K562 (cell line): Measurements from ENCODE around the gene MARCHF9. TPM values are rescaled to one million over a fixed set of nuclear protein-coding genes. Genes with fewer than 3 reads are reported as not detected.

Experiments used
- ATAC-seq: fragments of 200-7000 bp; cut with Tn5 transposase; 3 replicates; pipeline ENCODE4 v1.9.1; 2020; ENCODE audit warnings: moderate library complexity
- BruUV-seq: library from RNA; stranded (reverse); fragments of 400-500 nt; replicated peaks from 2 replicates; lab custom pipeline; 2021; lab: Mats Ljungman, UMichigan
- CTCF ChIA-PET: fragments of 300-600 bp; formaldehyde crosslinking; extraction: SDS; loops from one replicate; lab custom pipeline; 2021; ENCODE audit warnings: low intra/inter-chr PET ratio; lab: Yijun Ruan, JAX
- POLR2A ChIA-PET: fragments of 300-600, 350-650 bp; sonication (Branson Sonifier 250); formaldehyde crosslinking; extraction: SDS; loops from one replicate; lab custom pipeline; 2021; ENCODE audit warnings: antibody characterized with exemption, inconsistent platforms; lab: Yijun Ruan, JAX
- DNase-seq, 4 experiments: peaks; one replicate each; pipeline versions ENCODE4 v3.0.0 to v3.0.0-alpha.2; 2011 to 2018; ENCODE audit warnings: low spot score in 3 of 4, mixed read lengths in 3 of 4; ENCODE audit errors: extremely low read depth in 1 of 4
- FAIRE-seq: peaks from 2 replicates; lab custom pipeline; 2011; peaks lifted over from hg19 to GRCh38; lab: Jason Lieb, UNC
- H2AFZ ChIP-seq: 2 replicates; pipeline ENCODE4 v1.6.0; 2011; ENCODE audit warnings: low read depth, low read length, control low read depth, inconsistent platforms
- H3K27ac ChIP-seq: fragments of 200-600 bp; 3 replicates; pipeline ENCODE4 v1.8.0; 2011; ENCODE audit warnings: low read depth, mild to moderate bottlenecking, control low read depth, inconsistent platforms, low read length, moderate library complexity, mixed read lengths; ENCODE audit errors: extremely low read depth
- H3K27me3 ChIP-seq, 2 experiments: fragments of 300-600 bp in 1 of 2; 2 replicates in 1 of 2; 3 replicates in 1 of 2; pipeline versions ENCODE4 v1.6.0 to v1.8.0; 2011; ENCODE audit warnings: inconsistent platforms in 2 of 2, low read length in 2 of 2, mild to moderate bottlenecking in 1 of 2, mixed read lengths in 1 of 2, moderate library complexity in 1 of 2; ENCODE audit not compliant: control insufficient read depth in 2 of 2, insufficient read depth in 2 of 2
- H3K36me3 ChIP-seq: fragments of 300-600 bp; 3 replicates; pipeline ENCODE4 v1.8.0; 2011; ENCODE audit warnings: mild to moderate bottlenecking, low read length, inconsistent platforms; ENCODE audit not compliant: control insufficient read depth, insufficient read depth
- H3K4me1 ChIP-seq, 2 experiments: fragments of 200-600 bp in 1 of 2; replicated peaks in 1 of 2; 2 replicates in 1 of 2; 3 replicates in 1 of 2; pipeline versions ENCODE4 v1.5.1 to v1.8.0; 2011; ENCODE audit warnings: inconsistent platforms in 2 of 2, low read length in 2 of 2, mild to moderate bottlenecking in 1 of 2, mixed read lengths in 1 of 2, moderate library complexity in 1 of 2; ENCODE audit not compliant: control insufficient read depth in 2 of 2, insufficient read depth in 2 of 2
- H3K4me2 ChIP-seq: 2 replicates; pipeline ENCODE4 v1.6.1; 2011; ENCODE audit warnings: low read length, control low read depth, inconsistent platforms, mixed read lengths; ENCODE audit not compliant: insufficient read depth
- H3K4me3 ChIP-seq: fragments of 200-600 bp; sonication (generic), shearing (Covaris generic); 2 replicates; pipeline ENCODE4 v1.5.1; 2016; ENCODE audit warnings: control low read depth, inconsistent platforms
- H3K79me2 ChIP-seq: fragments of 200-600 bp; 3 replicates; pipeline ENCODE4 v1.8.0; 2011; ENCODE audit warnings: low read length, inconsistent platforms; ENCODE audit not compliant: control insufficient read depth, insufficient read depth
- H3K9ac ChIP-seq, 2 experiments: 2 replicates each; pipeline versions ENCODE4 v1.6.0 to v1.6.1; 2011; ENCODE audit warnings: low read depth in 2 of 2, low read length in 2 of 2, control low read depth in 1 of 2, inconsistent platforms in 1 of 2, mild to moderate bottlenecking in 1 of 2, mixed read lengths in 1 of 2; ENCODE audit not compliant: insufficient read depth in 1 of 2
- H3K9me1 ChIP-seq: one replicate; pipeline ENCODE4 v1.6.0; 2011; ENCODE audit warnings: inconsistent platforms, mild to moderate bottlenecking, low read length, moderate library complexity; ENCODE audit not compliant: control insufficient read depth, insufficient read depth
- H3K9me3 ChIP-seq: replicated peaks from 2 replicates; pipeline ENCODE4 v1.5.1; 2011; ENCODE audit warnings: low read depth, low read length, inconsistent platforms; ENCODE audit not compliant: control insufficient read depth, insufficient read depth
- H4K20me1 ChIP-seq: replicated peaks from 2 replicates; pipeline ENCODE4 v1.6.1; 2011; ENCODE audit warnings: low read length, inconsistent platforms, mixed read lengths; ENCODE audit not compliant: control insufficient read depth, insufficient read depth
- BCL6 ChIP-seq: fragments of 250-450 bp; sonication (Bioruptor Pico); IDR thresholded peaks from 2 replicates; pipeline ENCODE4 v1.4.0; 2020
- POLR2G ChIP-seq: fragments of 200-400 bp; formaldehyde crosslinking; IDR thresholded peaks from 2 replicates; pipeline ENCODE4 v1.6.1; 2017; ENCODE audit warnings: low read depth, mild to moderate bottlenecking, antibody characterized with exemption, low read length, moderate library complexity
- RBM14 ChIP-seq: fragments of 200-400 bp; formaldehyde crosslinking; IDR thresholded peaks from 2 replicates; pipeline ENCODE4 v1.6.1; 2018; ENCODE audit warnings: low read depth, mild to moderate bottlenecking, low read length, moderate library complexity, borderline replicate concordance; ENCODE audit not compliant: insufficient read depth
- WGBS: fragments of 100-300 bp; shearing (Covaris generic); methylation state at CpG from one replicate; pipeline ENCODE4 v1.1.6; 2016; ENCODE audit warnings: low coverage, mixed read lengths; ENCODE audit not compliant: insufficient coverage; ENCODE audit errors: missing lambda C conversion rate; 5-methylcytosine and 5-hydroxymethylcytosine counted together
- in situ Hi-C: fragments of 300-500 bp; cut with MboI; formaldehyde crosslinking; loops from 4 replicates; pipeline ENCODE4 v1.15.0; 2018; ENCODE audit warnings: inconsistent platforms, mixed read lengths
- intact Hi-C: fragments of 100-400 bp; cut with micrococcal nuclease; formaldehyde crosslinking; loops from 2 replicates; pipeline ENCODE4 v1.14.2; 2022
- polyA plus RNA-seq, 8 experiments: library from polyadenylated mRNA; depleted of rRNA in 4 of 8; stranded (reverse) in 5 of 8; unstranded in 3 of 8; fragments of >200 nt; fragmentation: Nextera tagmentation in 2 of 8; fragmentation: Illumina TruSeq in 1 of 8; extraction: Ambion mirVana in 2 of 8; extraction: Trizol in 1 of 8; gene quantifications; 2 replicates each; pipeline versions ENCODE4 v1.2.1 to v1.2.3, GENCODE V29; 2011 to 2014; ENCODE audit warnings: inconsistent platforms in 1 of 8, missing spikeins in 1 of 8
- total RNA-seq, 7 experiments: library from RNA; depleted of rRNA in 6 of 7; stranded (reverse); fragments of >200 nt in 6 of 7; fragmentation: Illumina TruSeq in 2 of 7; extraction: Trizol in 2 of 7; gene quantifications; 2 replicates each; pipeline versions ENCODE4 v1.2.1 to v1.2.3, GENCODE V29; 2011 to 2021; ENCODE audit warnings: low replicate concordance in 1 of 7
- TF ChIP-seq, protein P1 (sequence below): sonication (generic); formaldehyde crosslinking; IDR thresholded peaks from 2 replicates; pipeline ENCODE4 v1.8.1; 2023; ENCODE audit warnings: mild to moderate bottlenecking, missing genetic modification reagents
- TF ChIP-seq, protein P2 (sequence below), 3 experiments: IDR thresholded peaks in 2 of 3; conservative IDR thresholded peaks in 1 of 3; 2 replicates each; pipeline ENCODE4 v1.5.1; 2011 to 2012; ENCODE audit warnings: low read length in 3 of 3, mild to moderate bottlenecking in 3 of 3, control low read depth in 2 of 3, improper control_type of control experiment in 1 of 3, inconsistent platforms in 1 of 3, low read depth in 1 of 3, mixed read lengths in 1 of 3, moderate library complexity in 1 of 3; ENCODE audit not compliant: insufficient read depth in 2 of 3

The MARCHF9 gene
- total and polyA plus RNA-seq, 9 of the 15 experiments (the other 6 are each of a cell fraction or from before 2014, with no cell fraction given), result 0.80 to 12.4 (median 6.2) TPM

DNA sequence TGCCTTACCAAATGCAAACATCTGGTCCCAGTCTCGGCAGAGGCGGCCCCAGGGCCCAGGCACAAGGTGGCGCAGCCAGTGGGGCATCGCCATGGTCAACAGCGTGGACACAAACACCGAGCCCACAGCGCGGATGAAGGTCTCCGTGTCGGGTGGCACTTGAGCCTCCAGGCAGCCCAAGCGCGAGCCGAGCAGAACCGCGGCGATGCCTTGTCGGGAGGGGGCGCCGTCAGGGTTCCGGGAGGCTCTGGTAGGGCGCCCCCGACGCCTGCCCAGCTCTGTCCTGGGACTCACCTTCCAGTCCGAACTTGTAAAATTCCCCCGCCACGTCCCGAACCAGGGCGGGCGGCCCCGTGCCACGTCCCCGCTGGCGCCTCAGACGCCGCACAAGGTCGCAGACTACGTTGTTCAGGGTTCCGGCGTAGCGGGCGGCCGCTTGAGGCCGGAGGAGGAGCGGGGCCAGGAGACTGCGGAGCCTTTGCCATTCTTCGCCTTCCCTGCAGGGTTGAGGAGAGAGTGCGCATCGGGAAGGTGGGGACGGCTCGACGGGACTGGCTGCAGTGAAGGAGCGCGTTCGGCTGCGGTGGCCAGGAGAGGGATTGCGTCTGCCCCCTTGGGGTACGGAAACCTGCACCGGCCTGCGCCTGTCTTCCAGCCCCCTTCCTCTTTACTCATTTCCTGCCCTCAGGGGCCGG is 10.2 kb downstream of the MARCHF9 start:
- Histone ChIP-seq H4K20me1 (no peaks in the 10 kb centered on the region), H3K27ac (no peak overlapping the region), H3K27me3 (no peaks in the 10 kb centered on the region)
- POLR2A ChIA-PET, result interaction anchor here (3.8 kb wide), 1 partner anchor 8 kb away, joined by 26 read pairs; no protein-coding TSS in a partner anchor
- intact Hi-C loops, result no loop called here
- CTCF ChIA-PET, result no interaction called here
- WGBS, result 92% methylated on average over 48 of the region's 60 CpGs
- TF ChIP-seq RBM14 (0 out of 2 replicates have a peak, but pooled peaks have one; percentile 37), BCL6 (CRISPR knock-in tag) (no peak), POLR2G (peak; percentile 41; the same call in 1 of the 2 replicates)
- TF ChIP-seq, protein P1, sequence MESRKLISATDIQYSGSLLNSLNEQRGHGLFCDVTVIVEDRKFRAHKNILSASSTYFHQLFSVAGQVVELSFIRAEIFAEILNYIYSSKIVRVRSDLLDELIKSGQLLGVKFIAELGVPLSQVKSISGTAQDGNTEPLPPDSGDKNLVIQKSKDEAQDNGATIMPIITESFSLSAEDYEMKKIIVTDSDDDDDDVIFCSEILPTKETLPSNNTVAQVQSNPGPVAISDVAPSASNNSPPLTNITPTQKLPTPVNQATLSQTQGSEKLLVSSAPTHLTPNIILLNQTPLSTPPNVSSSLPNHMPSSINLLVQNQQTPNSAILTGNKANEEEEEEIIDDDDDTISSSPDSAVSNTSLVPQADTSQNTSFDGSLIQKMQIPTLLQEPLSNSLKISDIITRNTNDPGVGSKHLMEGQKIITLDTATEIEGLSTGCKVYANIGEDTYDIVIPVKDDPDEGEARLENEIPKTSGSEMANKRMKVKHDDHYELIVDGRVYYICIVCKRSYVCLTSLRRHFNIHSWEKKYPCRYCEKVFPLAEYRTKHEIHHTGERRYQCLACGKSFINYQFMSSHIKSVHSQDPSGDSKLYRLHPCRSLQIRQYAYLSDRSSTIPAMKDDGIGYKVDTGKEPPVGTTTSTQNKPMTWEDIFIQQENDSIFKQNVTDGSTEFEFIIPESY, result peak; percentile 92
- TF ChIP-seq, protein P2, sequence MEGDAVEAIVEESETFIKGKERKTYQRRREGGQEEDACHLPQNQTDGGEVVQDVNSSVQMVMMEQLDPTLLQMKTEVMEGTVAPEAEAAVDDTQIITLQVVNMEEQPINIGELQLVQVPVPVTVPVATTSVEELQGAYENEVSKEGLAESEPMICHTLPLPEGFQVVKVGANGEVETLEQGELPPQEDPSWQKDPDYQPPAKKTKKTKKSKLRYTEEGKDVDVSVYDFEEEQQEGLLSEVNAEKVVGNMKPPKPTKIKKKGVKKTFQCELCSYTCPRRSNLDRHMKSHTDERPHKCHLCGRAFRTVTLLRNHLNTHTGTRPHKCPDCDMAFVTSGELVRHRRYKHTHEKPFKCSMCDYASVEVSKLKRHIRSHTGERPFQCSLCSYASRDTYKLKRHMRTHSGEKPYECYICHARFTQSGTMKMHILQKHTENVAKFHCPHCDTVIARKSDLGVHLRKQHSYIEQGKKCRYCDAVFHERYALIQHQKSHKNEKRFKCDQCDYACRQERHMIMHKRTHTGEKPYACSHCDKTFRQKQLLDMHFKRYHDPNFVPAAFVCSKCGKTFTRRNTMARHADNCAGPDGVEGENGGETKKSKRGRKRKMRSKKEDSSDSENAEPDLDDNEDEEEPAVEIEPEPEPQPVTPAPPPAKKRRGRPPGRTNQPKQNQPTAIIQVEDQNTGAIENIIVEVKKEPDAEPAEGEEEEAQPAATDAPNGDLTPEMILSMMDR (IDR thresholded peaks at IDR 0.05 in 2 of 3, conservative IDR thresholded peaks at IDR 0.05 in 1 of 3; ENCODE audit: insufficient read depth in 2 of 3, low read depth in 1 of 3, low read length in 3 of 3), result 0 out of 6 replicates have a peak, but pooled peaks of 1 of the 3 experiments have one; percentile 11
- TF ChIP-seq, all 486 proteins: peak for 4
- Histone ChIP-seq H3K9ac (peak overlapping the region in 1 of 2 experiments; percentile 29; a peak in 1 of 4 replicates), H3K4me1 (peaks cover 8 to 25% of the 10 kb centered on the region in 2 experiments), H3K9me1 (no peaks in the 10 kb centered on the region), H3K4me3 (no peak overlapping the region), H3K4me2 (no peak overlapping the region), H3K79me2 (no peaks in the 10 kb centered on the region), H2AFZ (no peak overlapping the region), H3K9me3 (no peaks in the 10 kb centered on the region), H3K36me3 (peaks cover 24% of the 10 kb centered on the region; the same call in 2 of the 3 replicates)
- no TSS peak for BruUV-seq
- no peak for FAIRE-seq
- no peak for ATAC-seq
- in situ Hi-C loops, result no loop called here
- no peak for DNase-seq
